WERI-Rb-1 (cell line): ENCODE results near the gene CAMK2G.

Source experiments
- DNase-seq: peaks from one replicate; pipeline ENCODE4 v3.0.0-alpha.2; 2020
- H3K27ac ChIP-seq: fragments of 250-450 bp; sonication (Bioruptor Pico); 2 replicates; pipeline ENCODE4 v1.5.1; 2020; ENCODE audit warnings: mild to moderate bottlenecking, moderate library complexity
- H3K27me3 ChIP-seq: fragments of 250-450 bp; sonication (Bioruptor Pico); 2 replicates; pipeline ENCODE4 v1.5.1; 2021; ENCODE audit warnings: mild to moderate bottlenecking, low read depth, moderate library complexity; ENCODE audit not compliant: insufficient read depth, severe bottlenecking
- H3K36me3 ChIP-seq: fragments of 250-450 bp; sonication (Bioruptor Pico); 2 replicates; pipeline ENCODE4 v1.5.1; 2020; ENCODE audit warnings: mild to moderate bottlenecking, moderate library complexity
- H3K4me3 ChIP-seq: 2 replicates; pipeline ENCODE4 v1.5.1; 2011; ENCODE audit warnings: low read depth, mild to moderate bottlenecking, control low read depth, low read length
- H3K9me3 ChIP-seq: fragments of 250-450 bp; sonication (Bioruptor Pico); 2 replicates; pipeline ENCODE4 v1.5.1; 2021; ENCODE audit warnings: mild to moderate bottlenecking, moderate library complexity; ENCODE audit not compliant: severe bottlenecking
- TF ChIP-seq, protein P1 (sequence below): IDR thresholded peaks from 2 replicates; pipeline ENCODE4 v1.5.1; 2011; ENCODE audit warnings: low read depth, mild to moderate bottlenecking, control low read depth, inconsistent platforms, low read length

The CAMK2G gene

DNA sequence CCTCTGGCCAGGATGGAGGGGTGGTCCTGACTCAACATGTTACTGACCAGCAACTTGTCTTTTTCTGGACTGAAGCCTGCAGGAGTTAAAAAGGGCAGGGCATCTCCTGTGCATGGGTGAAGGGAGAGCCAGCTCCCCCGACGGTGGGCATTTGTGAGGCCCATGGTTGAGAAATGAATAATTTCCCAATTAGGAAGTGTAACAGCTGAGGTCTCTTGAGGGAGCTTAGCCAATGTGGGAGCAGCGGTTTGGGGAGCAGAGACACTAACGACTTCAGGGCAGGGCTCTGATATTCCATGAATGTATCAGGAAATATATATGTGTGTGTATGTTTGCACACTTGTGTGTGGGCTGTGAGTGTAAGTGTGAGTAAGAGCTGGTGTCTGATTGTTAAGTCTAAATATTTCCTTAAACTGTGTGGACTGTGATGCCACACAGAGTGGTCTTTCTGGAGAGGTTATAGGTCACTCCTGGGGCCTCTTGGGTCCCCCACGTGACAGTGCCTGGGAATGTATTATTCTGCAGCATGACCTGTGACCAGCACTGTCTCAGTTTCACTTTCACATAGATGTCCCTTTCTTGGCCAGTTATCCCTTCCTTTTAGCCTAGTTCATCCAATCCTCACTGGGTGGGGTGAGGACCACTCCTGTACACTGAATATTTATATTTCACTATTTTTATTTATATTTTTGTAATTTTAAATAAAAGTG is 42.6 kb upstream of the CAMK2G start:
- Histone ChIP-seq H3K9me3 (peaks cover 8% of the 10 kb centered on the region), H3K27ac (no peak overlapping the region), H3K27me3 (peaks cover 1% of the 10 kb centered on the region), H3K4me3 (no peak overlapping the region), H3K36me3 (no peaks in the 10 kb centered on the region)
- TF ChIP-seq, protein P1, sequence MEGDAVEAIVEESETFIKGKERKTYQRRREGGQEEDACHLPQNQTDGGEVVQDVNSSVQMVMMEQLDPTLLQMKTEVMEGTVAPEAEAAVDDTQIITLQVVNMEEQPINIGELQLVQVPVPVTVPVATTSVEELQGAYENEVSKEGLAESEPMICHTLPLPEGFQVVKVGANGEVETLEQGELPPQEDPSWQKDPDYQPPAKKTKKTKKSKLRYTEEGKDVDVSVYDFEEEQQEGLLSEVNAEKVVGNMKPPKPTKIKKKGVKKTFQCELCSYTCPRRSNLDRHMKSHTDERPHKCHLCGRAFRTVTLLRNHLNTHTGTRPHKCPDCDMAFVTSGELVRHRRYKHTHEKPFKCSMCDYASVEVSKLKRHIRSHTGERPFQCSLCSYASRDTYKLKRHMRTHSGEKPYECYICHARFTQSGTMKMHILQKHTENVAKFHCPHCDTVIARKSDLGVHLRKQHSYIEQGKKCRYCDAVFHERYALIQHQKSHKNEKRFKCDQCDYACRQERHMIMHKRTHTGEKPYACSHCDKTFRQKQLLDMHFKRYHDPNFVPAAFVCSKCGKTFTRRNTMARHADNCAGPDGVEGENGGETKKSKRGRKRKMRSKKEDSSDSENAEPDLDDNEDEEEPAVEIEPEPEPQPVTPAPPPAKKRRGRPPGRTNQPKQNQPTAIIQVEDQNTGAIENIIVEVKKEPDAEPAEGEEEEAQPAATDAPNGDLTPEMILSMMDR: no peak
- DNase-seq: no peak

DNA sequence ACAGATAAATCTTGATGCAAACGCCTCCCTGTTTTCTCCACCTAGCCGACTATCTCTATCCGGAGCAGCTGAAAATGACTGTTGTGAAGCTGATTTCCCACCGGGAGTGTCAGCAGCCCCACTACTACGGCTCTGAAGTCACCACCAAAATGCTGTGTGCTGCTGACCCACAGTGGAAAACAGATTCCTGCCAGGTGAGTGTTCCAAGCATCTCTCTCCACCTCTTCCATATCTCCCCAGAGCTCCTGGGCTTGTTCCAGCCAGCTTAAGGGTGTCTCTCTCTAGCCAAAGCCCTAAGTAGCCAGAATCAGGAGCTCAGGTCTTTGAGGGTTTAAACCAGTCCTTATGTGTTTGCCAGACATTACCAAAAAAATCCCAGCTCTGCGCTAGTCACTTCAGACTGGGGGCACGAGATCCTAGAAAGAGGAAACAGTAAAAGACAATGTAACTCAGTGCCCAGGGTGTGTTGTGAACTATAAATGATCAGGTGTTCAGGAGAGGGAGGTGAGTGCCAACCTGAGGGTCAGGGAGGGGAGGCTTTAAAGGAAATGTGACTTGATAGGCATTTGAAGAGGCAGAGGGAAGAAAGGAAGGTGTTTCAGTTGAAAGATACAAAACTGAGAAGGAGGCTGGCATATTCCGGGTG is 41.0 kb upstream of the CAMK2G start:
- Histone ChIP-seq H3K4me3 (no peak overlapping the region), H3K9me3 (peaks cover 8% of the 10 kb centered on the region), H3K27me3 (peaks cover 9% of the 10 kb centered on the region), H3K27ac (no peak overlapping the region), H3K36me3 (no peaks in the 10 kb centered on the region)
- no peak for DNase-seq
- TF ChIP-seq, protein P1: no peak

DNA sequence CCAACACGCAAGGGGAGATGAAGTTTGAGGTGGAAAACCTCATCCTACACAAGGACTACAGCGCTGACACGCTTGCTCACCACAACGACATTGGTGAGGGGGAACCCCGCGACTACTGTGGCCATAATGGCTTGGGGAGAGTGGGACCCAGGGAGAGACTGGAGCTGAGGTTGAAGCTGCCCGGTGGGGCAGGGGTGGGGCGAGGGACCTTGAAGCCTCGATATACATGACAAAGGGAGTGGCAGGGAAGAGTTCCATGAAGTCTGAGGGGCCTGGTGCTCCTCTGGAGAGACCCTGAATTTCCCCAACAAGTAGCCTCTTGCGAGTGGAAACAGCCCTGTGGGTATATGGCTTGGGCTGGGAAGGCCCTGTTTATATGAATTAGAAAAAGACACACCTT is 39.7 kb upstream of the CAMK2G start:
- DNase-seq: no peak
- TF ChIP-seq, protein P1: no peak
- H3K9me3 ChIP-seq: peaks cover 4% of the 10 kb centered on the region
- H3K4me3 ChIP-seq: no peak overlapping the region
- H3K36me3 ChIP-seq: no peaks in the 10 kb centered on the region
- peaks cover 9% of the 10 kb centered on the region for H3K27me3 ChIP-seq
- no peak overlapping the region for H3K27ac ChIP-seq

DNA sequence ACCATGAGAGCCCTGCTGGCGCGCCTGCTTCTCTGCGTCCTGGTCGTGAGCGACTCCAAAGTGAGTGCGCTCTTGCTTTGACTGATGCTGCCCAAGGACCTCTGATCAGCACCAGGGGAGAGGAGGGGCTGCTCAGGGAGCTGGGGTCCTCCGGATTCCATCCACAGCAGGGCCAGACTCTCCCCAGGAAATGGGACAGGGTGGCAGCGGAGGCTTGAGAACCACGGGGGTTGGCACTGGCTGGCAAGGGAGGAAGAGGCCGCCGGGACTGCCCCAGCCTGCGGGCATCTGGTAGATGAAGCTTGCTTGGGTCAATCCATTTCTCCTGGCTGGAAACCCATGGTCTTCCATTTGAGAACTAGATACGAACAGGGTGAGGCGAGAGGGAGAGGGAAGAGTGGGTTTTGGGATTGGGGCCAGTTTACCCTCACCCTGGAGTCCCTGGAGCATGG is 37.2 kb upstream of the CAMK2G start:
- TF ChIP-seq, protein P1: no peak
- Histone ChIP-seq H3K4me3 (peak overlapping the region; percentile 51), H3K9me3 (no peaks in the 10 kb centered on the region), H3K27me3 (peaks cover 9% of the 10 kb centered on the region), H3K27ac (no peak overlapping the region), H3K36me3 (no peaks in the 10 kb centered on the region)
- no peak for DNase-seq

DNA sequence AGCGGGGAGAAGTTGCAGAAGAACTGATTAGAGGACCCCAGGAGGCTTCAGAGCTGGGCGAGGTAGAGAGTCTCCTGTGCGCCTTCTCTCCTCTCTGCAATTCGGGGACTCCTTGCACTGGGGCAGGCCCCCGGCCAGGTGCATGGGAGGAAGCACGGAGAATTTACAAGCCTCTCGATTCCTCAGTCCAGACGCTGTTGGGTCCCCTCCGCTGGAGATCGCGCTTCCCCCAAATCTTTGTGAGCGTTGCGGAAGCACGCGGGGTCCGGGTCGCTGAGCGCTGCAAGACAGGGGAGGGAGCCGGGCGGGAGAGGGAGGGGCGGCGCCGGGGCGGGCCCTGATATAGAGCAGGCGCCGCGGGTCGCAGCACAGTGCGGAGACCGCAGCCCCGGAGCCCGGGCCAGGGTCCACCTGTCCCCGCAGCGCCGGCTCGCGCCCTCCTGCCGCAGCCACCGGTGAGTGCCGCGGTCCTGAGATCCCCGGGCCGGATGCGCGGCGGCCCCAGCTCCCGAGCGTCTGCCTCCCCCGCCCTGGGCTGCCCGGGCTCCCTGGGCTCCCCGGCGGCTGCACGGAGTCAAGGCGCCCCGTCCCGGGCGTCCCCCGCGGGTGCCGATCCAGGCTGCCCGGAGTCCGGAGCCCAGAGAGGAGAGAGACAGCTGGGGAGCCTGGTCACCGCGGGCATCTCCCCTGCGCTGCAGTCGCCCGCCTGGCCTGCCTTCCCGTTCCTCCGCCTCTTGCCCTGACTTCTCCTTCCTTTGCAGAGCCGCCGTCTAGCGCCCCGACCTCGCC is 36.6 kb upstream of the CAMK2G start, which contains the start of gene PLAU:
Gene PLAU, plus strand, starts transcription at position 369 of the 789 bp plus-strand sequence. CDS start 424 bp downstream, outside the sequence.
- DNase-seq: peak; percentile 43
- Histone ChIP-seq H3K4me3 (peak within 1 kb of the TSS; percentile 51), H3K36me3 (no peaks in the 10 kb centered on the region), H3K9me3 (no peaks in the 10 kb centered on the region), H3K27ac (no peak within 1 kb of the TSS), H3K27me3 (peaks cover 9% of the 10 kb centered on the region)
- TF ChIP-seq, protein P1: no peak
